NCI-H82 (cell line): Measurements from ENCODE around the gene ADH5.
"Not testable (repeated sequence)": the region's sequence is repeated elsewhere in the genome, so short reads cannot be mapped to it uniquely, and the experiment has no call there.

Experiments used
- DNase-seq: peaks from one replicate; lab custom pipeline; 2025; lab: John Stamatoyannopoulos, UW

ADH5 gene

GRCh38 chr4:99088481-99089365 is at the start of gene ADH5:
TSS of gene ADH5 (minus strand) at chr4:99088788. CDS start at chr4:99088700, 88 bp downstream.
- DNase-seq, result peak; percentile 91

GRCh38 chr4:99136329-99136728 is 47.7 kb upstream of the ADH5 start:
- DNase-seq, result no peak

GRCh38 chr4:99135541-99136162 is 47.1 kb upstream of the ADH5 start:
- no peak for DNase-seq

- no peak for DNase-seq
Observed at GRCh38 chr4:99134586-99134985, 46.0 kb upstream of the ADH5 start.

GRCh38 chr4:99131378-99131777 is 42.8 kb upstream of the ADH5 start:
- DNase-seq, result no peak

- no peak for DNase-seq
Observed at GRCh38 chr4:99126376-99126775, 37.8 kb upstream of the ADH5 start.

GRCh38 chr4:99121008-99121407 is 32.4 kb upstream of the ADH5 start:
- DNase-seq, result no peak

- no peak for DNase-seq
Observed at GRCh38 chr4:99120501-99120900, 31.9 kb upstream of the ADH5 start.

GRCh38 chr4:99117876-99118693 is 29.5 kb upstream of the ADH5 start:
- DNase-seq, result peak; percentile 27

GRCh38 chr4:99117122-99117841 is 28.7 kb upstream of the ADH5 start:
- DNase-seq, result not testable (repeated sequence)

- not testable (repeated sequence) for DNase-seq
Observed at GRCh38 chr4:99109286-99109685, 20.7 kb upstream of the ADH5 start.

GRCh38 chr4:99104153-99104552 is 15.6 kb upstream of the ADH5 start:
- DNase-seq, result no peak

GRCh38 chr4:99103166-99103565 is 14.6 kb upstream of the ADH5 start:
- DNase-seq, result no peak

GRCh38 chr4:99102634-99103033 is 14.0 kb upstream of the ADH5 start:
- no peak for DNase-seq

GRCh38 chr4:99100876-99101275 is 12.3 kb upstream of the ADH5 start:
- DNase-seq, result no peak

GRCh38 chr4:99099814-99100213 is 11.2 kb upstream of the ADH5 start:
- not testable (repeated sequence) for DNase-seq

- DNase-seq, result no peak
Observed at GRCh38 chr4:99099311-99099710, 10.7 kb upstream of the ADH5 start.

- DNase-seq, result not testable (repeated sequence)
Observed at GRCh38 chr4:99091841-99092240, 3.3 kb upstream of the ADH5 start.

- DNase-seq, result no peak
Observed at GRCh38 chr4:99091216-99091575, 2.6 kb upstream of the ADH5 start.

- no peak for DNase-seq
Observed at GRCh38 chr4:99090481-99091215, 2.1 kb upstream of the ADH5 start.

GRCh38 chr4:99088023-99088449 is 552 bp downstream of the ADH5 start:
- DNase-seq, result peak; percentile 49
